Measurements from ENCODE around the gene VPS13A.

Gene VPS13A

GRCh38 chr9:77188242-77188641 lies 10.9 kb downstream of the VPS13A start:
- no peak for DNase-seq (ENCODE audit: low spot score)

GRCh38 chr9:77194423-77194822 lies 17.1 kb downstream of the VPS13A start:
- DNase-seq (ENCODE audit: low spot score) = no peak

GRCh38 chr9:77210116-77210515 lies 32.8 kb downstream of the VPS13A start:
- DNase-seq (ENCODE audit: low spot score) = no peak

- DNase-seq (ENCODE audit: low spot score) = no peak
Measured at GRCh38 chr9:77211561-77211960, 34.2 kb downstream of the VPS13A start.

- peak; percentile 8 for DNase-seq (ENCODE audit: low spot score)
Measured at GRCh38 chr9:77212801-77213200, 35.5 kb downstream of the VPS13A start.

GRCh38 chr9:77215874-77216273 lies 38.5 kb downstream of the VPS13A start:
- peak; percentile 11 for DNase-seq (ENCODE audit: low spot score)

- no peak for DNase-seq (ENCODE audit: low spot score)
Measured at GRCh38 chr9:77218612-77219011, 41.3 kb downstream of the VPS13A start.

GRCh38 chr9:77221431-77221830 lies 44.1 kb downstream of the VPS13A start:
- DNase-seq (ENCODE audit: low spot score) = no peak

GRCh38 chr9:77224746-77225312 lies 47.5 kb downstream of the VPS13A start:
- no peak for DNase-seq (ENCODE audit: low spot score)

- no peak for DNase-seq (ENCODE audit: low spot score)
Measured at GRCh38 chr9:77236693-77237092, 59.4 kb downstream of the VPS13A start.

- no peak for DNase-seq (ENCODE audit: low spot score)
Measured at GRCh38 chr9:77237896-77238295, 60.6 kb downstream of the VPS13A start.

GRCh38 chr9:77251050-77251449 lies 73.7 kb downstream of the VPS13A start:
- DNase-seq (ENCODE audit: low spot score) = no peak

- DNase-seq (ENCODE audit: low spot score) = no peak
Measured at GRCh38 chr9:77257275-77257674, 79.9 kb downstream of the VPS13A start.

- DNase-seq (ENCODE audit: low spot score) = no peak
Measured at GRCh38 chr9:77261605-77262004, 84.3 kb downstream of the VPS13A start.

GRCh38 chr9:77267762-77268161 lies 90.4 kb downstream of the VPS13A start:
- DNase-seq (ENCODE audit: low spot score) = peak; percentile 4

- no peak for DNase-seq (ENCODE audit: low spot score)
Measured at GRCh38 chr9:77271023-77271690, 93.8 kb downstream of the VPS13A start.

GRCh38 chr9:77276799-77277198 lies 99.5 kb downstream of the VPS13A start:
- no peak for DNase-seq (ENCODE audit: low spot score)

GRCh38 chr9:77277719-77278118 lies 100.4 kb downstream of the VPS13A start:
- no peak for DNase-seq (ENCODE audit: low spot score)

GRCh38 chr9:77283991-77284390 lies 106.7 kb downstream of the VPS13A start:
- peak; percentile 13 for DNase-seq (ENCODE audit: low spot score)

GRCh38 chr9:77284616-77285015 lies 107.3 kb downstream of the VPS13A start:
- DNase-seq (ENCODE audit: low spot score) = no peak

- DNase-seq (ENCODE audit: low spot score) = no peak
Measured at GRCh38 chr9:77290373-77290772, 113.0 kb downstream of the VPS13A start.

GRCh38 chr9:77291714-77292113 lies 114.4 kb downstream of the VPS13A start:
- DNase-seq (ENCODE audit: low spot score) = peak; percentile 24

- DNase-seq (ENCODE audit: low spot score) = no peak
Measured at GRCh38 chr9:77293949-77294348, 116.6 kb downstream of the VPS13A start.

GRCh38 chr9:77304543-77304942 lies 127.2 kb downstream of the VPS13A start:
- DNase-seq (ENCODE audit: low spot score) = no peak
